Measurements from ENCODE around the gene REPS2. TPM values are rescaled to one million over a fixed set of nuclear protein-coding genes. Genes with fewer than 3 reads are reported as not detected.

Gene REPS2
- total and polyA plus RNA-seq, 2 experiments from 2014 or later: 1.2 to 4.4 TPM

GRCh38 chrX:17081511-17081910, 135.1 kb downstream of the REPS2 start:
- H3K36me3 ChIP-seq (ENCODE audit: insufficient read depth): no peaks in the 10 kb centered on the region
- no peak for ATAC-seq
- H4K20me1 ChIP-seq (replicated peaks; ENCODE audit: insufficient read depth): no peaks in the 10 kb centered on the region
- Mint-ChIP-seq H3K27ac (no peak overlapping the region), H3K27me3 (ENCODE audit: insufficient read depth, low read depth, poor library complexity) (no peaks in the 10 kb centered on the region), H3K9me3 (no peaks in the 10 kb centered on the region), H3K36me3 (ENCODE audit: low read depth) (no peaks in the 10 kb centered on the region), H3K4me3 (no peak overlapping the region), H3K4me1 (no peaks in the 10 kb centered on the region)
- H3K79me2 ChIP-seq (replicated peaks; ENCODE audit: insufficient read depth): no peaks in the 10 kb centered on the region
- no peaks in the 10 kb centered on the region for H3K9me2 ChIP-seq (ENCODE audit: insufficient read depth)
- no peak overlapping the region for H2AFZ ChIP-seq
- DNase-seq (ENCODE audit: low spot score): no peak
- H3K4me2 ChIP-seq: no peak overlapping the region
- no peak overlapping the region for H3K4me3 ChIP-seq
- no peaks in the 10 kb centered on the region for H3F3A ChIP-seq (replicated peaks; ENCODE audit: low read depth)
- no peak overlapping the region for H3K27ac ChIP-seq (ENCODE audit: low read depth)
- H3K4me1 ChIP-seq (ENCODE audit: insufficient read depth): no peaks in the 10 kb centered on the region
- no peak for TF ChIP-seq ETS1 (IDR thresholded peaks at IDR 0.05)
- TF ChIP-seq, protein P1, sequence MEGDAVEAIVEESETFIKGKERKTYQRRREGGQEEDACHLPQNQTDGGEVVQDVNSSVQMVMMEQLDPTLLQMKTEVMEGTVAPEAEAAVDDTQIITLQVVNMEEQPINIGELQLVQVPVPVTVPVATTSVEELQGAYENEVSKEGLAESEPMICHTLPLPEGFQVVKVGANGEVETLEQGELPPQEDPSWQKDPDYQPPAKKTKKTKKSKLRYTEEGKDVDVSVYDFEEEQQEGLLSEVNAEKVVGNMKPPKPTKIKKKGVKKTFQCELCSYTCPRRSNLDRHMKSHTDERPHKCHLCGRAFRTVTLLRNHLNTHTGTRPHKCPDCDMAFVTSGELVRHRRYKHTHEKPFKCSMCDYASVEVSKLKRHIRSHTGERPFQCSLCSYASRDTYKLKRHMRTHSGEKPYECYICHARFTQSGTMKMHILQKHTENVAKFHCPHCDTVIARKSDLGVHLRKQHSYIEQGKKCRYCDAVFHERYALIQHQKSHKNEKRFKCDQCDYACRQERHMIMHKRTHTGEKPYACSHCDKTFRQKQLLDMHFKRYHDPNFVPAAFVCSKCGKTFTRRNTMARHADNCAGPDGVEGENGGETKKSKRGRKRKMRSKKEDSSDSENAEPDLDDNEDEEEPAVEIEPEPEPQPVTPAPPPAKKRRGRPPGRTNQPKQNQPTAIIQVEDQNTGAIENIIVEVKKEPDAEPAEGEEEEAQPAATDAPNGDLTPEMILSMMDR (conservative IDR thresholded peaks at IDR 0.05; ENCODE audit: low read depth in 2 of 2): no peak
- no peaks in the 10 kb centered on the region for H3K27me3 ChIP-seq (ENCODE audit: insufficient read depth)

- Histone ChIP-seq H3K79me2 (replicated peaks; ENCODE audit: insufficient read depth) (no peaks in the 10 kb centered on the region), H3K4me3 (no peak overlapping the region), H3K4me2 (no peak overlapping the region), H3K27ac (ENCODE audit: low read depth) (no peak overlapping the region), H3F3A (replicated peaks; ENCODE audit: low read depth) (no peaks in the 10 kb centered on the region), H3K36me3 (ENCODE audit: insufficient read depth) (no peaks in the 10 kb centered on the region), H3K4me1 (ENCODE audit: insufficient read depth) (no peaks in the 10 kb centered on the region), H2AFZ (no peak overlapping the region), H3K9me2 (ENCODE audit: insufficient read depth) (no peaks in the 10 kb centered on the region), H4K20me1 (replicated peaks; ENCODE audit: insufficient read depth) (no peaks in the 10 kb centered on the region), H3K27me3 (ENCODE audit: insufficient read depth) (no peaks in the 10 kb centered on the region)
- no peaks in the 10 kb centered on the region for H3K9me3 Mint-ChIP-seq
- H3K27me3 Mint-ChIP-seq (ENCODE audit: insufficient read depth, low read depth, poor library complexity): no peaks in the 10 kb centered on the region
- H3K36me3 Mint-ChIP-seq (ENCODE audit: low read depth): no peaks in the 10 kb centered on the region
- DNase-seq (ENCODE audit: low spot score): no peak
- H3K4me3 Mint-ChIP-seq: no peak overlapping the region
- H3K4me1 Mint-ChIP-seq: no peaks in the 10 kb centered on the region
- H3K27ac Mint-ChIP-seq: no peak overlapping the region
- no peak for ATAC-seq
- TF ChIP-seq EZH2 (IDR thresholded peaks at IDR 0.05; ENCODE audit: low read depth, unreplicated experiment) (no peak), REST (IDR thresholded peaks at IDR 0.05; ENCODE audit: unreplicated experiment) (no peak), ZNF462 (CRISPR knock-in tag; IDR thresholded peaks at IDR 0.05) (no peak), EZH2phosphoT487 (IDR thresholded peaks at IDR 0.05; ENCODE audit: unreplicated experiment) (no peak)
- TF ChIP-seq, protein P1 (conservative IDR thresholded peaks at IDR 0.05; ENCODE audit: low read depth in 2 of 2): no peak
Observed at GRCh38 chrX:17081968-17082367, 135.5 kb downstream of the REPS2 start.

Data from GM23338 (cell line).